GM12874 (cell line): ENCODE measurements around the gene ZNF165.
"Not testable (repeated sequence)": the region's sequence is repeated elsewhere in the genome, so short reads cannot be mapped to it uniquely, and the experiment has no call there.

Source experiments
- CTCF ChIP-seq: IDR thresholded peaks from 2 replicates; pipeline ENCODE4 v1.5.1; 2011; ENCODE audit warnings: low read depth, mild to moderate bottlenecking, control low read depth, low read length, moderate library complexity; ENCODE audit not compliant: insufficient read depth

The ZNF165 gene

GRCh38 chr6:28080381-28080630, at the start of gene ZNF165:
ZNF165 (plus strand) TSS chr6:28080568; CDS start chr6:28085481, 4,913 bp downstream.
- TF ChIP-seq CTCF: not testable (repeated sequence)

- no peak for TF ChIP-seq CTCF
These were observed 26.8 kb upstream of the ZNF165 start for GRCh38 chr6:28053584-28053983.

DNA sequence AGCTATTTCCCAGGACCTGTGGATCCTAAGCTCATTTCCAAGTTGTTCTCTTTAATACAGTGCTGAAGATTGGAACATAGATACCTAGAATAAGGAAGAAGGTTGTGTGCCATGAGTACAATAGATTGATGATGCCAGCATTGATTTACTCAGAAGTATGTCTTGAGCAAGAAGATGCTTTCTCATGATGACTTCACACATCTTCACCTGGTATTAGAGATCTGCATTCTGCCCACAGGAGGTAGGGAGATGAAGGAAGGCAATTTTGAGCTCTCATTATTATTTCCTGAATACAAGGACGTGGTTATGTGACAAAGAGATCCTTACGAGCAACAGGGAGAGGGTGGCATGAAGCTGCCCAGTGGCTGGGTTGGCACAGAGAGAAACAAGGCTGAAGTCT, 20.0 kb upstream of the ZNF165 start:
- TF ChIP-seq CTCF: no peak

DNA sequence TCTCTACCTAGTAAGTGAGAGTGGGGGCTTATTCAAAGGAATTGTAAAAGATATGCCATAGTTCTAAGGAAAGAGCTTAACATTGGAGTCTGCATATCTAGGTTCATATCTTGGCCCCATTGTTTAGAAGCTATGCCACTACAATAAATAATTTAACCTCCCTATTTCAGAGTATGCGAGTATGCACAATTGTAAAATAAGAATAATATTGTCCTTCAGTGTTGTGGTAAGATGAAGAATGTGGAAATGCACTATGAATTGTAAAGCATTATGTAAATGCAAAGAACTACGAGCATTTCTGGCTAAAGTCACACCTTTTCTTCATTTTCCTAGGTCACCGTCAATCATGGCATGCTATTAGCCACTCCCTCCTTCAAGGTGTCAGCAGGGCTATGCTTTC, 16.1 kb upstream of the ZNF165 start:
- no peak for TF ChIP-seq CTCF

DNA sequence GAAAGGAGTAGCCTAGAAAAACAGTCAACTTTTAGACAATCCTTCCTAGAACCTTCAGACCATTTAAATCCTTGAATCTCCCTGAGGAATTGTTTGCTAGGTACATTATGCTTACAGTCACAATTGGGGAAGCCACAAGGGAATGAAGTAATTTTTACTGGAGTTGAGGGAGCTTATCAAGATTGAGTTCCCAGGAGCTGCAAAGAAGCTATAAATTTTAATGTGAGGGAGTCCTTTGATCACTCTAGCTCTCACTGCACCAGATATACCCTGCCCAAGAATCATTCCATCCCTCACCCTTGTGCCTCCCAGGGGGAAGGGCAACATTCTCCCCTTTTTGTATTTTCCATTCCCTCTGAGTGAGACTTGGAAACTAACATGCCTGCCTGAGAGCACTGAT, 12.3 kb upstream of the ZNF165 start:
- no peak for TF ChIP-seq CTCF

DNA sequence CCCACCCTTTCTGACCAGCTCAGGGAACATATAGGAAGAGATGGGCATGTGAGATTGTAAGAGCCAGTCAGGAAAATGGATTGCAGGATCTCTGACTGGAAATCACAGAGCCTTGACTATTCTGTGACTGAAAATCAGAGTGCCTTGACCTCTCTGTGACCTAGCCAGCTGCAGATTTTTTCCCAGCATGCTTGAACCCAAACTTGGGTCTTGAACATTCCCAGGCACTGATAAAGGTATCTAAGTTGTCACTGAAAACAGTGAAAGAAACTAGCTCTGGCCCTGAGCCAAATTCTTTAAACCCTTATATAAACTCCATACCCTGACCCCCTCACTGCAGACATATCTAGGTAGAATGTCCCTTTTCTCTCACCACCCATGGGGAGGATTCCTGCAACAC, 2.3 kb upstream of the ZNF165 start:
- TF ChIP-seq CTCF: no peak

DNA sequence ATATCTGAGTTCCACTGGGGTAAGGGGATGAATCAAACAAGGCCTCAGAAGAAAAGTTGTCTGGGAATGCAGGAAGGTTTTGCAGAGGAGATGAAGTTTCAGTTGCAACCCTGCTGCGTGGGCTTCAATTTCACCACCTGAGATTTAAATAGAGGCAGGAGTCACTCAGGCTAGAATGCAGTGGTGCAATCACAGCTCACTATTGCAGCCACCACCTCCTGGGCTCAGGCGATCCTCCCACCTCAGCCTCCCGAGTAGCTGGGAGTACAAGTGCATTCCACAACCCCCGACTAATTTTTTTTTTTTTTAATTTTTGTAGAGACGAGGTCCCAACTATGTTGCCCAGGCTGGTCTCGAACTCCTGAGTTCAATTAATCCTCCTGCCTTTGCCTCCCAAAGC, 1.5 kb upstream of the ZNF165 start:
- TF ChIP-seq CTCF: no peak

DNA sequence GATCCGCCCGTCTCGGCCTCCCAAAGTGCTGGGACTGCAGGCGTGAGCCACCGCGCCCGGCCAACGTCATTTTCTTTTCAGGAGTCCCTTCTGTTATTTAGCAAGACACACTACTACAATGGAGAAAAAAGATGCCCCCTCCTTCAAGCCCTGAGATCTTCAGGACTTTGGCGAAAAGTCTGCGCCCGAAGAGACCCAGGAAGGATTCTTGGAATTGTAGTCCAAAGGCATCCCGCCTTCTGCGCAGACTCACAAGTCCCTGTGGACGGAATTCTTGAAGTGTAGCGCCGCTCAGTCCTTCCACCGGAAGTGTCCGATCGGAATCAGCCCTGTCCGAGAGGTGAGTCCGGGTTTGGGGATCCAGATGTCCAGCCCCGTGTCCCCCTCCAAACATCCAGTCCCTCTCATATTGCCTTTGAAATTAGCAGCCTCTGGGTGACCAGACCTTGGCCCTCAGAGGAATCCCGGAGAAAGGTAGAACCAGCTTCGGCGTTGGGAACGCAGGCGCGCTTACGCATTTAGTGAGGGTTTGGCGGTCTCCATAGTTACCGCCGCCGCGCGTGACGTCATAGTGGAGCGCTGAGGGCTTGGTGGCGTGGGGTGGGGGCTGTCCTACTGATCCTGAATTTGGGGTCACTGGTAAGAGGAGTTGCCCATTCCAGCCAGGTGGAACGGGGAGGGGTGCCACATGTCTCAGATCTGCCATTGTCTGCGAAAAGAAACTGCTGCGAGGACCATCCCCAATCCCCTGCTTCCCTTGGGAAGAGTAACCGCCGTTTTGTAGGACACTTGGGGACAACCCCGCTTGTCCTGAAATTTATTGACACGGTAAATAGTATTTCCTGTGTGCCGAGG, 490 bp downstream of the ZNF165 start:
- no peak for TF ChIP-seq CTCF
